ENCODE data around the gene MATR3.

MATR3 gene

GRCh38 chr5:139262742-139263445 lies 30.6 kb upstream of the MATR3 start:
- H3K4me3 ChIP-seq (replicated peaks; ENCODE audit: low read depth, low read length) = no peak overlapping the region
- DNase-seq (ENCODE audit: extremely low read depth, insufficient read length) = peak; percentile 41
- H3K36me3 ChIP-seq (ENCODE audit: control insufficient read depth, insufficient read depth, low read length) = no peaks in the 10 kb centered on the region
- no peaks in the 10 kb centered on the region; the same call in 1 of the 2 replicates for H3K27me3 ChIP-seq (replicated peaks; ENCODE audit: control insufficient read depth, insufficient read depth, low read length)
- TF ChIP-seq CTCF (IDR thresholded peaks at IDR 0.05; ENCODE audit: insufficient read depth, low read length, poor library complexity, severe bottlenecking) = peak; percentile 80

- no peak for DNase-seq (ENCODE audit: extremely low read depth, insufficient read length)
- Histone ChIP-seq H3K27me3 (replicated peaks; ENCODE audit: control insufficient read depth, insufficient read depth, low read length) (no peaks in the 10 kb centered on the region), H3K36me3 (ENCODE audit: control insufficient read depth, insufficient read depth, low read length) (no peaks in the 10 kb centered on the region), H3K4me3 (replicated peaks; ENCODE audit: low read depth, low read length) (no peak overlapping the region)
- TF ChIP-seq CTCF (IDR thresholded peaks at IDR 0.05; ENCODE audit: insufficient read depth, low read length, poor library complexity, severe bottlenecking) = no peak
These were observed 30.0 kb upstream of the MATR3 start for GRCh38 chr5:139263536-139263935.

GRCh38 chr5:139263946-139264345 lies 29.6 kb upstream of the MATR3 start:
- Histone ChIP-seq H3K27me3 (replicated peaks; ENCODE audit: control insufficient read depth, insufficient read depth, low read length) (no peaks in the 10 kb centered on the region), H3K36me3 (ENCODE audit: control insufficient read depth, insufficient read depth, low read length) (no peaks in the 10 kb centered on the region), H3K4me3 (replicated peaks; ENCODE audit: low read depth, low read length) (no peak overlapping the region)
- no peak for DNase-seq (ENCODE audit: extremely low read depth, insufficient read length)
- no peak for TF ChIP-seq CTCF (IDR thresholded peaks at IDR 0.05; ENCODE audit: insufficient read depth, low read length, poor library complexity, severe bottlenecking)

GRCh38 chr5:139265001-139265400 lies 28.5 kb upstream of the MATR3 start:
- Histone ChIP-seq H3K4me3 (replicated peaks; ENCODE audit: low read depth, low read length) (no peak overlapping the region), H3K36me3 (ENCODE audit: control insufficient read depth, insufficient read depth, low read length) (no peaks in the 10 kb centered on the region), H3K27me3 (replicated peaks; ENCODE audit: control insufficient read depth, insufficient read depth, low read length) (no peaks in the 10 kb centered on the region)
- TF ChIP-seq CTCF (IDR thresholded peaks at IDR 0.05; ENCODE audit: insufficient read depth, low read length, poor library complexity, severe bottlenecking) = no peak
- DNase-seq (ENCODE audit: extremely low read depth, insufficient read length) = no peak

GRCh38 chr5:139266236-139266635 lies 27.3 kb upstream of the MATR3 start:
- Histone ChIP-seq H3K4me3 (replicated peaks; ENCODE audit: low read depth, low read length) (no peak overlapping the region), H3K27me3 (replicated peaks; ENCODE audit: control insufficient read depth, insufficient read depth, low read length) (no peaks in the 10 kb centered on the region), H3K36me3 (ENCODE audit: control insufficient read depth, insufficient read depth, low read length) (no peaks in the 10 kb centered on the region)
- DNase-seq (ENCODE audit: extremely low read depth, insufficient read length) = no peak
- no peak for TF ChIP-seq CTCF (IDR thresholded peaks at IDR 0.05; ENCODE audit: insufficient read depth, low read length, poor library complexity, severe bottlenecking)

GRCh38 chr5:139267481-139267880 lies 26.1 kb upstream of the MATR3 start:
- Histone ChIP-seq H3K4me3 (replicated peaks; ENCODE audit: low read depth, low read length) (no peak overlapping the region), H3K36me3 (ENCODE audit: control insufficient read depth, insufficient read depth, low read length) (no peaks in the 10 kb centered on the region), H3K27me3 (replicated peaks; ENCODE audit: control insufficient read depth, insufficient read depth, low read length) (no peaks in the 10 kb centered on the region)
- DNase-seq (ENCODE audit: extremely low read depth, insufficient read length) = no peak
- no peak for TF ChIP-seq CTCF (IDR thresholded peaks at IDR 0.05; ENCODE audit: insufficient read depth, low read length, poor library complexity, severe bottlenecking)

Measured in GM06990 (cell line).